ENCODE data around the gene SPG7. TPM values are rescaled to one million over a fixed set of nuclear protein-coding genes. Genes with fewer than 3 reads are reported as not detected.

The SPG7 gene
- total RNA-seq, 1 experiment from 2014 or later, result 98.5 TPM

GRCh38 chr16:89484923-89485679 is 23.1 kb upstream of the SPG7 start:
- DNase-seq (ENCODE audit: low read depth), result no peak

DNA sequence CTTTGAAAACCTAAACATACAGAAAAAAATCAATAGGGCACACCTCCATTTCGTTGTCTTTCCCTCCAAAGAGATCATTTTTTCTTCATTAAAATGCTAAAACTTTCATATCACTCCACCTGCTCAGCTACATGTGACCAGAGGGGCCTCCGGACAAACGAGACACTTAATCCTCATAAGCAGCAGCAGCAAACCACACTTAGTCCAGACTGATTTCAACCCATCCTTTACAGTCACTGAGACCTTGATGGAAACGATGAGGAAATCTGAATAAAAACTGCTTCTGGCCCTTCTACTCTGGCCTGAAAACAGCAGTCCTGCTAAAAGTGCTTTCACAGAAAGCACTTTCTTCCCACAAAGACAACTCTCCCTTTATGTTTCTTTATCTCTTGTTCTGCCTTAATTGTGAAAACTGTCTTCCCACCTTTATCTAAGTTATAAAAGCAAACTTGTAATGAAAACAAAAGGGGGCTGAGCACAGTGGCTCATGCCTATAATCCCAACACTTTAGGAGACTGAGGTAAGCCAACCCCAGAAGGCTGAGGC is 22.4 kb upstream of the SPG7 start:
- DNase-seq (ENCODE audit: low read depth), result no peak

- DNase-seq (ENCODE audit: low read depth), result peak; percentile 90
Measured at GRCh38 chr16:89489040-89489897, 18.9 kb upstream of the SPG7 start.

GRCh38 chr16:89489898-89490438 is 18.2 kb upstream of the SPG7 start:
- no peak for DNase-seq (ENCODE audit: low read depth)

DNA sequence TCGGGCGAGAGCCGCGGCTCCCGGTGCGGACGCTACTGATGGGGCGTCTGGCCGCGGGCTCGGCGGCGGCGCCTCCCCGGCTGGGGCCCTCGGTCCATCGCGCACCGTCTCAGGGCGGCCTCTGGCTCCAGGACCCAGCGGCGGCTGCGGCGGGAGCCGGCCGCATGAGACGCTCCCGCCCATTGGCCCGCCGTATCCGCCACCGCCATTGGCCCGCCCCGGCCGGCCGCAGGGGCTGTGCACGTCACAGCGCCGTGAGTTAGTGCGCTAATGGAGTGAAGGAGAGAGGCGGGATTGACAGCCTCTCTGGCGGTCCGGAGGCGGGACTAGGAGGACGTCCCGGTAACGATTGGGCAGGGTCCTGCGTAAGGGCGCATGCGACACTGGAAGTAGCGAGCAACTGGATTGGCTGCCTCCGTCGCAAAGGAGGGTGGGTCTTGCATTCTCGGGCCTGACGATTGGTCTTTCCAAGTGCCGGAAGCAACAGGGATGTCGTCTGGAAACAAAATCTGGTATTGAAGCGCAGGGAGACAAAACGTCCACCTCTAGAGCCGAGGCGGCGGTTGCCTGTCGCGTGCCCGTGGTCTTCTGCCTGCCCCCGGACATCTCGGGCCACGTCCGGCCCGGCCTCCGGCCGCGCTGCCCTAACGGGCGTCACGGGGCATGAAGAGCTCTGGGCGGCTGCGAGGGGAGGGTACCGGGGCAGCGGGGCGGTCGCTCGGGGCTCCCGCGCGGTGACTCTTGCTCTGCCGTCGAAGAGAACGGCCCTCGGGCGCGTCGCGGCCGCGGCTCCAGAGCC is 17.6 kb upstream of the SPG7 start, which contains the start of gene ANKRD11:
TSS of gene ANKRD11 (minus strand) at position 123 of the 799 bp plus-strand sequence. CDS start 173,542 bp downstream, outside the sequence.
- DNase-seq (ENCODE audit: low read depth), result peak; percentile 100

DNA sequence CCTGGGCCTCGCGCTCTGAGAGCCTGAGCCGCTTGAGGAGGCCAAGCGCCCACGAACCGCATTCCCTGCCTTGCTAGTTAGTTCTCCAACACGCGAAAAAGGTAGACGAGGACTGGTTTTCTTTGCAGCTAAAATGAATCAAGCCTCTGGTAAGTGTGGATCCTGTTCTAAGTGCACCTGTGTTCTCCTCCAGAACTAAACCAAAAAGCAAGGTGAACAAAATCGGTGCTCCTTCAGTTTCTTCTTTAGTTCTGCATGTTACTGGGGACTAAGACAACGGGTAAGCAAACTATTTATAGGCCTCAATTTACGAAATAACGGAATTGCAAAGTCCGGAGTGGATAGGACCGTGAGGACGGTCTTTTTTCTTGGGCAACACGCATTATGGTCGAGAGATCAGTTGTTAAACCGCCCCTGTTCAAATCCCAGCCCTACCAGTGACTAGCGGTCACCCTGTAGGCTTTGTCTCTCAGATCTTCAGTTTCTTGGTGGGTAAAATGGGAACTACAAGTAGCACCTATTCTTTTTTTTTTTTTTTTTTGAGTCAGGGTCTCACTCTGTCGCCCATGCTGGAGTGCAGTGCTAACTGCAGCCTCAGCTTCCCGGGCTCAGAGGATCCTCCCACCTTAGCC is 16.8 kb upstream of the SPG7 start:
- DNase-seq (ENCODE audit: low read depth), result peak; percentile 18

DNA sequence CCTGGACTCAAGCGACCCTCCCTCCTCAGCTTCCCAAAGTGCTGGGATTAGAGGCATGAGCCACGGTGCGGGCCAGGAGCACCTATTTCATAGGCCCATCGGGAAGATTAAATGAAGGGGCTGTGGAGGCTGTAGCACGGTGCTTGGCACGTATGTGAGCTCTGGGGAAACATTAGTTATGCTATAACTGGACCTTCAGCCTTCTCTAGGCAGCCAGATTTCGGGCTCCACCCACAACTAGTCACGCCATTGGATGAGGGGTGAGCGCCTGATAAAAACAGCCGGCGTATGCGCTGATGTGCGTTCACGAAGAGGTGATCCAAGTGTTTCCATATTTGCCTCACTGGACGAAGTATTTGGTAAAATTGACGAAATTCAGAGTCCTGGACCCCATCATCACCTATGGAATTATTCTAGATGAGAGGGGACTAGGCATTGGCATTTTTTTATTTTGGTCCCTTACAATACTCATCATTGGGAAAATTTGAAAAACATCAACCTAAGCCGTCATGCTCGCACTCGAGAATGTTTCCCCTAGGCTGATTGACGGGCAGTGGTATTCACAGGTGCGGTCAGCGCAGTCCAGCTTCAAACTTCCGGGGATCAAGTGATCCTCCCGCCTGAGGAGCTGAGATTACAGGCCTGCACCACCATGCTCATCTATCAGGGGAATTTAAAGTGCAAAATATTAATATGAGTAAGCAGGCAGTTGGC is 16.1 kb upstream of the SPG7 start:
- no peak for DNase-seq (ENCODE audit: low read depth)

- no peak for DNase-seq (ENCODE audit: low read depth)
Measured at GRCh38 chr16:89493776-89494175, 14.4 kb upstream of the SPG7 start.

GRCh38 chr16:89495121-89495520 is 13.1 kb upstream of the SPG7 start:
- DNase-seq (ENCODE audit: low read depth), result peak; percentile 51

DNA sequence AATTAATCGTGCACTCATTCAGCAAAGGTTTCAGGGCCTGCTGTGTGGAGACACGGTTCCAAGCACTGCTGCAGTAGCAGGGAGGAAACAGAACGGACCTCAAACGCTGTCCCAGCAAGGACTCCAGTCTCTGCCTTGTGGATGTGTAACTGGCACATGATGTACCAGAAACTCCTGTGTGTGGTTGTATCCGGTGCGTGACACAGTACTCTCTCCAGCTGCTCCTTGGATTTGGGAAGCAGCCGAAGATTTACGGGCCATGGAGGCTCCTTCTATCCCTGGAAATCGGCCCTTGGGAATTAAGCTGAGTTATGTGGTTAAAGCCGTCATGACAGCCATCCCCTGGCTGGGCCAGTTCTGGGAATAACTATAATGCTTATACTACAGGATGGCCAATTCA is 9.4 kb upstream of the SPG7 start:
- DNase-seq (ENCODE audit: low read depth), result no peak

GRCh38 chr16:89499767-89500166 is 8.4 kb upstream of the SPG7 start:
- no peak for DNase-seq (ENCODE audit: low read depth)

GRCh38 chr16:89502081-89502843 is 5.9 kb upstream of the SPG7 start:
- no peak for DNase-seq (ENCODE audit: low read depth)

DNA sequence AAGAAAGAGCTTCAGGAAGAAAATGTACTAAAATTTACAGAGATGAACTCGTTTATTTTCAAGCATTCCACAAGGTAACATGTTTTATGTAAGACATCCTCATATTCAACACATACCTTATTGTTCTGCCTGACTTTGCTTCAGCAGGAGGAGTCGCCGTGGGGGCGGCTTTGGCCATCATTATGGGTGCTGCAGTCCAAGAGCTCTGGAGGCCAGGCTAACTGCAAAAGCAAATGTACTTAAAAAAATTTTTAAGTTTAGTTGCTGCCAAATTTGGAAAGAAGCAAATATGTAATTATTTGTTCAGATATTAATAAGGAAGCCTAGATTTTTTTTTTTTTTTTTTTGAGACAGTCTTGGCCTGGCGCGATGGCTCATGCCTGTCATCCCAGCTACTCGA is 4.1 kb upstream of the SPG7 start:
- no peak for DNase-seq (ENCODE audit: low read depth)

DNA sequence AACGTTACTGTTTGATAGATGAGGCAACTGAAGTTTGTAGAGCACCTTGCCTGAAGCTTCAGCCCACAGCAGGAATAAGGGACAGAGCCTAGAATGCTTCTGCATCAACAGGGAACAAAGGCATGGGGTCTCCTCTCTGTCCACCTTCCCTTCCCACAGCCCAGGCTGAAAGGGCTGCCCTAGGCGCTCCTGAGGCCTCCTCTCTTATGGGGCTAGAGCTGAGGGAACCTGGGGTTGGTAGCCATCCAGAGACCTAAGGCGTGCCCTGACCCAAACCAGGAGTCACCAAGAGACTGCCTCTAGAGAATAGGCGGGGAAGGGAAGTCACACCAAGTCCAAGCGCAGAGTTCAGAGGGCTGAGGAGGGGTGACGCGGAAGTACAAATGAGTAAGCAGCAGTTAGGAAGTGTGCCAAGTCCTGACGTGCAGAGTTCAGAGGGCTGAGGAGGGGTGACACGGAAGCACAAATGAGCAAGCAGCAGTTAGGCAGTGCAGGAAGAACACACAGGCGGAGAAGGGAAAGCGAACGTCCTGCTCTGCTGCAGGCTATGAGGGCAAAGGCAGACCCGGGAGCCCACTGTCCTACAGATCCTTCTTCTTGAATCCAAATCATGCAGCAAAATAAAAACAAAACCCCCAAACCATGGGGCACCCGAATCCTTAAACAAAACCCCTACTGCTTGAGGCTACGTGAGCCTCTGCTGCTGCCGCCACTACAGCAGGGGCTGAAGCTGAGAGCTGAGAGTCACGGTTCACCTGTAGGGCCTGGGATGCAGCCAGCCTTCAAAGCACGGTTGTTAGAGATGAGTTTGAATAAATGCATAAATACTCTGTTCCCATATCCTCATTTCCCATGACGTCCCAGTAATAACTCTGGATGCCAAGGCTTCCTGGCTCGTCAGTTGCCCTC is 2.7 kb upstream of the SPG7 start:
- peak; percentile 92 for DNase-seq (ENCODE audit: low read depth)

DNA sequence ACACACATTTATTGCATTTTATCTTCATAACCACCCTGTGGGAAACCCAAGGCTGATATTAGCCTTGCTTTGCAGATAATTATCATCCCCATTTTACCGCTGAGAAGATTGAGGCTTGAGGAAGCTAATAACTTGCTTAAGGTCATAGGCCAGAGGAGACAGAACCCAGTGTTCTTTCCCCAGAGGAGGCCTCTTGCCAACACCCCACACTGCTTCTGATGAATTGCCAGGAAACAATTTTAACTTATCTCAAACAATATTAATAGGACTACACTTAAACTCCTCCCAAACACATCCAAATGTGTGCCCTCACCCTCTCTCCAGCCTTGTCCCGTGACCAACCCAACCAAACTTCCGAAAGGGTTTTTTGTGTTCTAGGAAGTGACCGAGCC is 2.1 kb upstream of the SPG7 start:
- DNase-seq (ENCODE audit: low read depth), result no peak

DNA sequence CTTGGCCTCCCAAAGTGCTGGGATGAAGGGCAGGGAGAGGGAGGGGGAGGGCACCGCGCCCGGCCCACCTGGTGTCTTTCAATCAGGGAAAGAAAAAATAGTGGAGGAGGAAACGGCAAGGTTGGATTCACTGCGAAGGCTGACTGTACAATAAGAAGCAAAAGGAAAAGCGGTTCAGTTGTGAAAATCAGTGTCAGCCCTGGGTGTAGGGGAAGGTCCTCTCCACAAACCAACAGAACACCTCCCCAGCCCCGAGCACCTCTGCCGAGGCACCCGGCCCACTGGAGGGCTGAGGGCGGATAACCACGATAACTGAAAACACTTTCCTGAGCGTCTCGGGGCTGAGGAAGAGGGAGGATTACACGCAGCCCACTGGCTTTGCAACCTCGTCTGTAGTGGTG is 1.4 kb upstream of the SPG7 start:
- DNase-seq (ENCODE audit: low read depth), result no peak

- no peak for DNase-seq (ENCODE audit: low read depth)
Measured at GRCh38 chr16:89507214-89507833, 879 bp upstream of the SPG7 start.

DNA sequence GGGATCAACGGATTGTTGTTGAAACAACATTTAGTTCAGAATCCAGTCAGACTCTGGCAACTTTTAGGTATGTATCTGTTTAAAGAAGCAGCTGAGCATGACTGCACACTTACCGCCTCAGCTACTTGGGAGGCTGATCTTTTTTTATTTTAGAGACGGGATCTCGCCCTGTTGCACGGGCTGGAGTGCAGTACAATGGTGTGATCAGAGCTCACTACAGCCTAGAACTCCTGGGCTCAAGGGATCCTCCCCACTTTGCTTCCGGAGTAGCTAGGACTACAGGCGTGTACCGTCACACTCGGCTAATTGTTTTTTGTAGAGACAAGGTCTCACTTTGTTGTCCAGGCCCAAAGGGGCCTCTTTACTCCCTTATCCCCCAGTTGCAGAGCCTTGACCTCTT is 2.3 kb downstream of the SPG7 start:
- no peak for DNase-seq (ENCODE audit: low read depth)
